GM18867 (cell line): ENCODE measurements around the gene APOA5.

ENCODE experiments used
- ATAC-seq: cut with Tn5 transposase; IDR thresholded peaks from one replicate; pipeline ENCODE4 v1.9.1; 2021; ENCODE audit warnings: mild to moderate bottlenecking, moderate library complexity; ENCODE audit not compliant: unreplicated experiment

The APOA5 gene

GRCh38 chr11:116828632-116829524 lies 37.2 kb upstream of the APOA5 start:
- no peak for ATAC-seq

DNA sequence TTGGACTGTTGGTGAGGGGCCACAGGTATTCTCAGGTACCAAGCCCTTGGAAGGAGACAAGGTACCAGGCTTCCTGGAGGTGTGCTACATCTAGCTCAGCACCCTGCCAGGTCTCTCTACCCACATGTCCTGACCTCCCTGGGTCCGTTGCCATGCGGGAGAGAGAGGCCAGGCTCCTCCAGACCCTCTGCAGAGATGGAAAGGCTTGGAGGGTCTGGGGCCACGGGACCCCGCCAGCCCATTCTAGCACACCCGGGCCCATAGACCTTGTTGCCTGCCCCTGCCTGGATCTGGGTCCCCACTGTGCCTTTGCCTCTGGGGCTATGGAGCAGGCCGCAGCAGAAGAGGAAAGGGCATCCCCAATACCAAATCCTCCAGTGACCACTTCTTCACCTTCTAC lies 35.8 kb upstream of the APOA5 start:
- no peak for ATAC-seq

GRCh38 chr11:116826751-116827431 lies 35.2 kb upstream of the APOA5 start:
- ATAC-seq: no peak

DNA sequence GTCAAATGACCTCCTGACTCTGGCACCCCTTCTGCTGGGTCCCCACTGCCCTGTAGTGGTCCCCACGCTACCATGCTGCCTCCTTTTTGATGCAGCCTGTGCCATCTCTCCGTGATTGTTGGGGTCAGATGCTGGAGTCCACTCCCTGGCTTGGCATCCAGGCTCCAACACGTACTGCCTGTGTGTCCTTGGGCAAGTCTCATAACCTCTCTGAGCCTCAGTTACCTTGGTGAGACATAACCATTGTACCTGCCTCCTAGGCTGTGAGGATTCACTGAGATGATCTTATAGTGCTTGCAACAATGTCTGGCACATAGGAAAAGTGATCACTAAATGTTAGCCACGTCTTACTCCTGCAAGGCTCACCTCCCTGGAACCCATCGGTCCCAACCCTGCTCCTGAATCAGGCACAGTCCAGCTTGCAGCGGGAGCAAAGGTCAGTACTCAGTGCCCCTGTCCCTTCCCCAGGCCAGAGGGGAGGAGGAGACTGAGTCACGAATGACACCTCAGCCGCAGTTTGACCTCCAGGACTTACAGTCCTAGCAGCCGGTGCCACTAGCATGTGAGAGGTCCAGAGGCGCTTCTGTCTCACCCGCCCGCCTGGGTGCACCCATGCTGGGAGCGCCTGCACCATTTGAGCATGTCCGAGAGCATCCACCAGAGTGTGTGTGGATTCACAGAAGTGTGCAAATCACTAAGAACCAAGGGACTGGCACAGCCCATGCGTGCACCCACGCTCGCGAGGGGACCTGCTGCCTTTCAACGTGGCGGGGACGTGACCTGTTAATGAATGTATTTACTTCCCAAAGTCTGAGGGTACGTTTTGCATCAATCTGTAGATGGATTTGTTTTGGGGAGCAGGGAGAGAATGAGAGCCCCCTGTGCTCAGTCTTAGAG lies 34.4 kb upstream of the APOA5 start:
- no peak for ATAC-seq

DNA sequence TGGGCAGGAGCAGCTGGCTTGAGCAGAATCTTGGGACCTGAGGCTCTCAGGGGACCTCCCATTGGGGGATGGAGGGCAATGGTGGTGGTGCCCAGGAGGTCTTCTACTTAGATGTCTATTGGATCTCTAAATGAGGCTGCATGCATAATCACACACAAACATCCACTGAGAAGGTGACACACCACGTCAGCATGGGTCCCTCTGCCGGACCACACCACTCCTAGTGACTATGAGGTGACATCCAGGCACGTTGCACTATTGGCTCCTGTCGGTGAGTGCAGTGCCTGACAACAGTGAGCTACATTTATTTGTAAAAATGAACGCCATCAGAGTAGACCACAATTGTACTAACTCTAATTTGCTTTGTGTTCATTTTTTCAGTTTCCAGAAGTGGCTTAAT lies 33.8 kb upstream of the APOA5 start:
- ATAC-seq: no peak

DNA sequence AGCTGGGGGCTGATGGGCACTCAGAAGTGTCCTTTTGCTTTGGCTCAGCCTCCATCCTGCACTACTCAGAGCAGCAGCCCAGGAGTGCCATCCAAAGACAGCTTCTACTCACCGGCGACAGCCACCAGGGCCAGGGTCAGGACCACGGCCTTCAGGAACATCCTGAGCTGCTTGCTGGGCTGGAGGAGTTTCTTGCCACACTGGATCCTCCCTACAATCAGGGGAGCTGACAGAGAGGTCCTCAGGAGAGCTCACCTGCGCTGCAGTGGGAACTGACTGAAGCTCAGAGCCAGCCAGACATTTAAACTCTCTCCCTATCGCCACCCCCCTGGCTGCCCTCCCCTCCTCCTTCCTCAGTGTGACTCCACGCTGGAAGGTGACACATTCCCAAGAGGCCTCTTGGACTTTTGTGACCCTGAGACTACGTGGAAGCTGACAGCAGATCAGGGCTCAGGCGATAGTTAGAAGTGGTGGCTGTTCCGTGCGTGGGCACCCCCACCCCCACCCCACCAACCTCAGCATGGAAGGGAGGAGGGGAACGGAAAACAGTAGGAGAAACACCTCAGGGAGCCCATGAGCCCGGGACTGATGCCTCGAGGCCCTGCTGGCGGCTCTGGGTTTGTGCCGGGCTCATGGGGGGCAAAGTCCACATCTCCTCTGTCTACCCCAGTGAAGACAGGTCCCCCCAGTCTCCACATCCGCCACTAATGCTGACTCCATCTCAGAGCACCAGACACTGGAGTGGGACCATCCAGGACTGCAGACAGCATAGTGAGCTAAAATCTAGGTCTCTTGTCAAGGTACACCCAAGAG lies 31.6 kb upstream of the APOA5 start, which contains the start of gene APOA4:
Gene APOA4 (minus strand): TSS at position 274 of the 813 bp plus-strand sequence. CDS start 113 bp downstream, at position 161.
- no peak for ATAC-seq

DNA sequence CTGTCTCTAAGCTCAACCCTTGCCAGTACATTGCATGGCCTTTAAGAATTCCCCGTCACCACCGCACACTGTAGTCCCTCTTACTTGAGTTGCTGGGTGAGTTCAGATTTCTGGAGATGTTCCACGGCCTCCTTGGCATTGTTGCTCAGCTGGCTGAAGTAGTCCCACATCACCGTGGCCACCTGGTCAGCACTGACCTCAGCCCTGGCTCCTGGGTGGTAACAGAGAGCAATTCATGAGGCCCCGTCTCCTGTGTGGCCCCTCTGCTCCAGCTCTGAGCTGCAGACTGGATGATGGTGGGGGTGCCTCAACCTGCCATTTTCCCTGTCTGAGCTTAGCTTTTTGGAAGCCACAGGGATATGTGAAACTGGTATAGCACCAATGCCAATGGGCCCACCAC lies 30.9 kb upstream of the APOA5 start:
- ATAC-seq: no peak

DNA sequence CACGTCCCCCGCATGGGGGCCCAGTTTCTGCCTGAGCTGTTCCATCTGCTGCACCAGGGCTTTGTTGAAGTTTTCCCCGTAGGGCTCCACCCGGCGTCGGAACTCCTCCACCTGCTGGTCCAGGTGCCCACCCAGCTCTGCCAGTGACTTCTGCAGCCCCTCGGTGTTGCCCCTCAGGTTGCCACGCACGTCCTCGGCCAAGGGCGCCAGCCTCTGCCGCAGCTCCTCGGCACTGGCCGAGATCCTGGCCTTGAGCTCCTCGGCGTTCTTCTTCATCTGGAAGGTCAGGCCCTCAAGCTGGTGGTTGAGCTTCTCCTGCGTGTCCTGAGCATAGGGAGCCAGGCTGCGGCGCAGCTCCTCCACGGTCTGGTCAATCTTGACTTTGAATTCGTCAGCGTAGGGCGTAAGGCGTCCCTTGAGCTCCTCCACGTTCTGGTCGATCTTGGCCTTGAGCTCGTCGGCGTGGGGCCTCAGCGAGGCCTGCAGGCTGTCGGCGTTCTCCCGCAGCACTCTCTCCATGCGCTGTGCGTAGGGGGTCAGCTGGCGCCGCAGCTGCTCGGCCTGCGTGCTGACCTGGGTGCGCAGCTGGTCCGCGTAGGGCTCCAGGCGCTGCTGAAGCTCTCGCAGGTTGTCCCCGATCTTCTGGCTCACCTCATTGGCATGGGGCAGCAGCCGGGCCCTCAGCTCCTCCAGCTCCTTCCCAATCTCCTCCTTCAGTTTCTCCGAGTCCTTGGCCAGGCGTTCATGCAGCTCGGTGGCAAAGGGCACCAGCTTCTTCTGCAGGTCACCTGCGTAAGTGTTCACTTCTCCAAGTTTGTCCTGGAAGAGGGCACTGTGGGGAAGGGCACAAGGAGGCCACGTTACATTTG lies 29.6 kb upstream of the APOA5 start:
- no peak for ATAC-seq

DNA sequence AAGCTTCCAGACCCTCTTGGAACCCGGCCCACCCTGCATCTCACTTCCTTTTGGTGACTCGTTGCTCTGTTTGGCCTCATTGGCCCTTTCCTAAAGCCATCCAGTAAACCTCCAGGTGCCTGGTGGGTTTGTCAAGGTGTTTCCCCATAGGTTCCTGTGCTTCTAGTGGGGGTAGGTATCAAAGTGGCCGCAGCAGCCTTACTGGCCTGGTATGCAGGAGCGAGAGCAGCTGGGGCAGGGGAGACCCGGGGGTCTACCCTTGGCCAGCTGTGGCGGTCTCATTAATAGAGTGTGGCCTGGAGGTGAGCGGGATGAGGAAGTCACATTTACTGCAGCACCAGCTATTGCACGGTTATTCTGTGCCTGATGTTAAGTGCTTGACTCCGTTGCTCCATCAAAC lies 27.4 kb upstream of the APOA5 start:
- ATAC-seq: no peak

DNA sequence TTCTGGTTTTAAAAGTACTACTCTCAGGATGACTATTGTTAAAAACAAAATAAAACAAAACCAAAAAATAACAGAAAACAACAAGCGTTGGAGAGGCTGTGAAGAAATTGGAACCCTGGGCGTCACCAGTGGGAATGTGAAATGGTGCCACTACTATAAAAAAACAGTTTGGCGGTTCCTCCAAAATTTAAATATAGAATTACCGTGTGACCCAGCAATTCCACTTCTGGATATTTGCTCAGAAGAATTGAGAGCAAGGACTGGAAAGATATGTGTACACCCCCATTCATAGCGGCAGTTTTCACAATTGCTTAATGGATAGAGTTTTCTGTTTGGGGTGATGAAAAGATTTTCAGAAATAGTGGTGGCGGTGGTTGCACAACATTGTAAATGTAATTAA lies 22.8 kb upstream of the APOA5 start:
- ATAC-seq: no peak

GRCh38 chr11:116813781-116814471 lies 22.2 kb upstream of the APOA5 start:
- no peak for ATAC-seq

GRCh38 chr11:116813170-116813569 lies 21.5 kb upstream of the APOA5 start:
- no peak for ATAC-seq

- no peak for ATAC-seq
Measured at GRCh38 chr11:116812109-116812508, 20.4 kb upstream of the APOA5 start.

DNA sequence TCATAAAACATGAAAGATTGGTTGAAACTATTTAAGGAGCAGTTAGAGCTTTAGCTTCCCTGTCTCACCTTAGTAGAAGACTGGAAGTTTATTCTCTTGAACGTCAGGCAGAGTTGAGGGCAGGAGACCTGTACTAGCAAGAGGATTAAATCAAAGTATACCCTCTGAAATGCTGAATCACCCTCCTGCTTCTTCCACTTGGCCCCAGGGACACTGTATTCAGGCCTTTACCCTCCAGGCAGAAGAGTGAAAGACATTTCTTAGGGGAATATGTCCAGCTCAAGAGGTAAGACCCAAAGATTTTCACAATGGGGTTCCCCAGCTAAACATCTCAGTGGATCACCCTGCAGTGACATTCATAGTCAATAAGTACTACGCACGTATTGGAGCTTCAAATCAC lies 19.5 kb upstream of the APOA5 start:
- no peak for ATAC-seq

GRCh38 chr11:116808262-116809175 lies 16.8 kb upstream of the APOA5 start:
- ATAC-seq: no peak

- no peak for ATAC-seq
Measured at GRCh38 chr11:116807601-116808261, 16.1 kb upstream of the APOA5 start.

- ATAC-seq: no peak
Measured at GRCh38 chr11:116804001-116804400, 12.3 kb upstream of the APOA5 start.
